Lower leg skin (tissue), 4 donors: ENCODE data around the gene CYB5R2. TPM values are rescaled to one million over a fixed set of nuclear protein-coding genes. Genes with fewer than 3 reads are reported as not detected.

Experiments used
- DNase-seq, 2 donors: peaks; one replicate each; pipeline ENCODE4 v3.0.0-alpha.2; 2019; ENCODE audit warnings: low spot score in 2 of 2
- H3K4me3 ChIP-seq: fragments of 200-600 bp; sonication (generic); 2 replicates; pipeline ENCODE4 v1.5.1; 2017; ENCODE audit warnings: mild to moderate bottlenecking, low read depth; ENCODE audit not compliant: poor library complexity, severe bottlenecking
- CTCF ChIP-seq, 3 donors: fragments of 450-650 bp; IDR thresholded peaks; one replicate each; pipeline ENCODE4 v1.5.1; 2016; ENCODE audit warnings: antibody characterized with exemption in 3 of 3, mild to moderate bottlenecking in 3 of 3, moderate library complexity in 2 of 3
- POLR2A ChIP-seq, 2 donors: fragments of 450-650 bp; IDR thresholded peaks; one replicate each; pipeline ENCODE4 v1.6.1; 2016 to 2017; ENCODE audit warnings: antibody characterized with exemption in 2 of 2, mild to moderate bottlenecking in 1 of 2, moderate library complexity in 1 of 2
- WGBS, 2 donors: methylation state at CpG; one replicate each; pipeline ENCODE4 v1.1.5; 2018; 5-methylcytosine and 5-hydroxymethylcytosine counted together
- intact Hi-C: fragments of 100-400 bp; cut with DNase I; formaldehyde crosslinking; loops from one replicate; pipeline ENCODE4 v1.15.0; 2023; ENCODE audit warnings: low total_unique reads
- total RNA-seq, 4 donors: library from RNA; depleted of rRNA; stranded (reverse); fragments of >200 nt; gene quantifications; one replicate each; pipeline ENCODE4 v1.1.0, GENCODE V29; 2016

CYB5R2 gene
- total RNA-seq, 4 donors from 2014 or later: 37.2 to 90.0 (median 40.5) TPM

GRCh38 chr11:7621090-7621489 lies 52.2 kb downstream of the CYB5R2 start:
- no peak for TF ChIP-seq CTCF (IDR thresholded peaks at IDR 0.05)
- no peak for TF ChIP-seq POLR2A (IDR thresholded peaks at IDR 0.05)
- WGBS, 2 donors: 77 to 80% methylated on average over 3 of the region's 3 CpGs
- intact Hi-C loops: no loop called here

DNA sequence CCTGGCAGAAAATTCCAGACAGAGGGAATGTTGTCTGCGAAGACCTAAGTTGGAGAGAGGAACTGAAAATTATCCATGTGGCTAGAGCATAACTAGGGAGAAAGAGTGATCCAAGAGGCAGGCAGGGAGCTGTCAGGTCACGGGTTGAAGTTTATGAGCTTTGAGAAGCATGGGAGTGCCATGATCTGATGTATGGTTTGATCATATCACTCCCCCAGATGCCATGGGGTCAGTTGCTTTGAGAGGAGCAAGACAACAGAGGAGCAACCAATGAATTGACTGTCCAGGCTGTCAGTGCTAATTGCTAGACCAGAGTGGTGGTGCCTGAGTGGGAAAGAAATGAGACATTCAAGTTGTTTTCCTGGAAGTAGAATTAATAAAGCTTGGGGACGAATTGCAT lies 54.0 kb downstream of the CYB5R2 start:
- no peak for TF ChIP-seq POLR2A (IDR thresholded peaks at IDR 0.05)
- TF ChIP-seq CTCF (IDR thresholded peaks at IDR 0.05): no peak
- H3K4me3 ChIP-seq: no peak overlapping the region
- intact Hi-C loops: no loop called here
- DNase-seq: no peak
- 91 to 97% methylated on average over 3 of the region's 3 CpGs for WGBS, 2 donors

More at GRCh38 chr11:7621090-7621489, 52.2 kb downstream of the CYB5R2 start:
- DNase-seq: no peak
- no peak overlapping the region for H3K4me3 ChIP-seq

GRCh38 chr11:7617032-7617431 lies 56.3 kb downstream of the CYB5R2 start:
- WGBS, 2 donors: 91 to 93% methylated on average over 8 of the region's 8 CpGs
- H3K4me3 ChIP-seq: no peak overlapping the region
- intact Hi-C loops: no loop called here
- TF ChIP-seq CTCF (IDR thresholded peaks at IDR 0.05) (no peak), POLR2A (IDR thresholded peaks at IDR 0.05) (no peak)
- DNase-seq: no peak

Other genes with a start within 250 kb of the CYB5R2 start
- 1 to 10 TPM; 1.4 to 4.0 (median 2.7) TPM for gene OLFML1, start 188.0 kb downstream of the CYB5R2 start, total RNA-seq
- 10 to 100 TPM; 56.6 to 87.1 (median 69.5) TPM for gene PPFIBP2, start 159.5 kb downstream of the CYB5R2 start, total RNA-seq
- 10 to 100 TPM in 1 of 4 donors, 1 to 10 TPM in 3; 6.5 to 12.2 (median 8.3) TPM for gene OVCH2, start 33.0 kb upstream of the CYB5R2 start, total RNA-seq
- gene OR5P2, start 123.4 kb upstream of the CYB5R2 start, total RNA-seq: 1 to 10 TPM; 2.5 to 4.0 (median 3.0) TPM
- 1 to 10 TPM; 2.7 to 6.7 (median 5.0) TPM for gene OR5P3, start 157.3 kb upstream of the CYB5R2 start, total RNA-seq